ENCODE data around the gene KLHL21. TPM values are rescaled to one million over a fixed set of nuclear protein-coding genes. Genes with fewer than 3 reads are reported as not detected.
A peak's percentile ranks its signal among the peaks of the same experiment; 100 is the strongest.

KLHL21 gene
- total and polyA plus RNA-seq, 12 donors = 20.4 to 93.3 (median 69.6) TPM

DNA sequence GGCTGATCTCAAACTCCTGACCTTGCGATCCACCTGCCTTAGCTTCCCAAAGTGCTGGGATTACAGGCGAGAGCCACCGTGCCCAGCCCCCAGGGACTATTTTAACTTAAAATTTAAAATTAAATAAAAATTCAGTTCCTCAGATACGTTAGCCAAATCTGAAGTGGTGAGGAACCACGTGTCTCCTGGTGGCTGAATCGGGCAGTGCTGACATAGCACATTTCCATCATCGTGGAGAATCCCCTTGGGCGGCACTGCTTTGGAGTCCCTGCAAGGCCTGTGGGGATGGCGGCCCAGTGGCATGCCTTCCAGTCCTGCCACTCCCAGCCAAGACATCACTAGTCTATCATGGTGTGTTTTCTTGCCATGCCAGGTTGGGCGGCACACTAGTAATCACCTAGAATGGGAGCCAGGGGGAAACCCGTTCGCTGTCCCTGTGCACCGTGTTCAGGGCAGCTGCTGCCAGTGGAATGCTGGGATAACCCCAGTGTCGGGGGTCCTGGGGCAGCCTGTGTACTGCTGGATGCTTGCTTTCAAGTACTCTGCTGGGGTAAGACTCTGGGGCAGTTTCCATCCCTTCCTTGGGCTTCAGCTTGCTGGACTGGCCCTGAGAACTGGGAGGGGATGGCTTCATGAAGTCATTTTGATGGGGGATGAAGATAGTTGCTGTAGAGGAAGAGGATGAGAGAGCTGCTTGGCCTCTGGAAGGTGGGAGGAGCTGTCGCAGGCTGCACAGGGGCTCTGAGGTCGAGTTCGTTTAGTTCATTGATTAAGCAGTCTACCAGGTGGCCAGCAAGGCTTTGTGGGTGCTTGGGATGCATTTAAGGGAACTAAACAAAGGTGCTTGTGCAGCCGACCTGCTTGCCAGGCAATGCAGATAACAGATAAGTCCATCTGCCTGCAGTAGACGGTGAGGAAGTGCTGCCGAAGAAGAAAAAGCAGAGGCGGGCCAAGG, 18.3 kb downstream of the KLHL21 start:
- H3K36me3 ChIP-seq = peaks cover 0 to 38% (median 13%) of the 10 kb centered on the region in 9 donors
- 64 to 67% methylated on average over 21 of the region's 21 CpGs for WGBS, 2 donors
- H3K27me3 ChIP-seq = no peaks in the 10 kb centered on the region
- peaks cover 33 to 79% (median 59%) of the 10 kb centered on the region in 9 donors for H3K4me1 ChIP-seq
- DNase-seq = no peak
- no peaks in the 10 kb centered on the region for H3K9me3 ChIP-seq
- ATAC-seq = no peak
- intact Hi-C loops (cut with DNase I) = no loop called here
- TF ChIP-seq, protein P1, sequence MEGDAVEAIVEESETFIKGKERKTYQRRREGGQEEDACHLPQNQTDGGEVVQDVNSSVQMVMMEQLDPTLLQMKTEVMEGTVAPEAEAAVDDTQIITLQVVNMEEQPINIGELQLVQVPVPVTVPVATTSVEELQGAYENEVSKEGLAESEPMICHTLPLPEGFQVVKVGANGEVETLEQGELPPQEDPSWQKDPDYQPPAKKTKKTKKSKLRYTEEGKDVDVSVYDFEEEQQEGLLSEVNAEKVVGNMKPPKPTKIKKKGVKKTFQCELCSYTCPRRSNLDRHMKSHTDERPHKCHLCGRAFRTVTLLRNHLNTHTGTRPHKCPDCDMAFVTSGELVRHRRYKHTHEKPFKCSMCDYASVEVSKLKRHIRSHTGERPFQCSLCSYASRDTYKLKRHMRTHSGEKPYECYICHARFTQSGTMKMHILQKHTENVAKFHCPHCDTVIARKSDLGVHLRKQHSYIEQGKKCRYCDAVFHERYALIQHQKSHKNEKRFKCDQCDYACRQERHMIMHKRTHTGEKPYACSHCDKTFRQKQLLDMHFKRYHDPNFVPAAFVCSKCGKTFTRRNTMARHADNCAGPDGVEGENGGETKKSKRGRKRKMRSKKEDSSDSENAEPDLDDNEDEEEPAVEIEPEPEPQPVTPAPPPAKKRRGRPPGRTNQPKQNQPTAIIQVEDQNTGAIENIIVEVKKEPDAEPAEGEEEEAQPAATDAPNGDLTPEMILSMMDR (IDR thresholded peaks at IDR 0.05) = peak in 2 of 9 donors; percentile 12 to 24
- H3K27ac ChIP-seq = no peak overlapping the region
- H3K4me3 ChIP-seq = no peak overlapping the region

DNA sequence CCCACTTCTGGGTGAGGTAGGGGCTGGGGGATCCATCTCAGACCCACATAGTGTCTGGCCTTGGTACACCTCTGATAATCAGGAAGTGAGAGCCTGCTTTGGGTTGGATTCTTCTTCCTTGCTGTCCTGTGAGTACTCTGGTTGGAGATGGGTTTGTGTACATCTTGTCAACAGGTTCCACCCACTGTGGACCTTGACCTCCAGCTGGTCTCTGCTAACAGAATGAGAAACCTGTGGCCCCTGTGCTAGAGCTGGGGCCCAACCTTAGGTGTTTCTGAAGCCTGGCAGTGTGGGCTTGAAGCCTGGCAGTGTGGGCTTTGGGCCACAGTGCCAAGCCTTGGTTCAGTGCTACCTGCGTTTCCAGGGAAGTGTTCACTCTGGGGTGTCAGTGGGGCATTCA, 20.3 kb downstream of the KLHL21 start:
- TF ChIP-seq, protein P1 (IDR thresholded peaks at IDR 0.05) = no peak
- no peaks in the 10 kb centered on the region for H3K9me3 ChIP-seq
- H3K27ac ChIP-seq = peak overlapping the region in 2 of 10 donors; percentile 26 to 97
- no peak for ATAC-seq
- intact Hi-C loops (cut with DNase I) = no loop called here
- no peak for DNase-seq
- H3K27me3 ChIP-seq = no peaks in the 10 kb centered on the region
- peaks cover 0 to 18% (median 0%) of the 10 kb centered on the region in 9 donors for H3K36me3 ChIP-seq
- 95 to 100% methylated on average over 1 of the region's 1 CpG for WGBS, 2 donors
- no peak overlapping the region for H3K4me3 ChIP-seq
- peaks cover 22 to 76% (median 56%) of the 10 kb centered on the region in 9 donors for H3K4me1 ChIP-seq

- ATAC-seq (no peak), DNase-seq (no peak)
- intact Hi-C loops (cut with DNase I) = loop anchor here in 1 of 10 donors (2.0 kb wide), 1 partner anchor 19 kb away; no protein-coding TSS in a partner anchor
- Histone ChIP-seq H3K9me3 (no peaks in the 10 kb centered on the region), H3K4me1 (peaks cover 21 to 70% (median 52%) of the 10 kb centered on the region in 9 donors), H3K27me3 (no peaks in the 10 kb centered on the region), H3K27ac (peak overlapping the region in 6 of 10 donors; percentile 6 to 97 (median 94)), H3K4me3 (peak overlapping the region in 1 of 10 donors; percentile 89), H3K36me3 (peaks cover 0 to 14% (median 0%) of the 10 kb centered on the region in 9 donors)
- WGBS, 2 donors = 74 to 81% methylated on average over 10 of the region's 10 CpGs
- TF ChIP-seq, protein P1 (IDR thresholded peaks at IDR 0.05) = no peak
These were observed 20.9 kb downstream of the KLHL21 start for GRCh38 chr1:6581561-6582305.
